ENCODE measurements around the gene ZNRF1. TPM values are rescaled to one million over a fixed set of nuclear protein-coding genes. Genes with fewer than 3 reads are reported as not detected.
A peak's percentile ranks its signal among the peaks of the same experiment; 100 is the strongest.
"Not testable (repeated sequence)": the region's sequence is repeated elsewhere in the genome, so short reads cannot be mapped to it uniquely, and the experiment has no call there.

ZNRF1 gene
- total RNA-seq, 4 donors from 2014 or later, result 18.2 to 28.3 (median 23.6) TPM

- no peak for DNase-seq (ENCODE audit: extremely low spot score)
- TF ChIP-seq POLR2AphosphoS5 (IDR thresholded peaks at IDR 0.05), result no peak
- no peak for TF ChIP-seq POLR2A (IDR thresholded peaks at IDR 0.05; ENCODE audit: low read depth)
- TF ChIP-seq EP300 (IDR thresholded peaks at IDR 0.05), result no peak
- TF ChIP-seq, protein P1, sequence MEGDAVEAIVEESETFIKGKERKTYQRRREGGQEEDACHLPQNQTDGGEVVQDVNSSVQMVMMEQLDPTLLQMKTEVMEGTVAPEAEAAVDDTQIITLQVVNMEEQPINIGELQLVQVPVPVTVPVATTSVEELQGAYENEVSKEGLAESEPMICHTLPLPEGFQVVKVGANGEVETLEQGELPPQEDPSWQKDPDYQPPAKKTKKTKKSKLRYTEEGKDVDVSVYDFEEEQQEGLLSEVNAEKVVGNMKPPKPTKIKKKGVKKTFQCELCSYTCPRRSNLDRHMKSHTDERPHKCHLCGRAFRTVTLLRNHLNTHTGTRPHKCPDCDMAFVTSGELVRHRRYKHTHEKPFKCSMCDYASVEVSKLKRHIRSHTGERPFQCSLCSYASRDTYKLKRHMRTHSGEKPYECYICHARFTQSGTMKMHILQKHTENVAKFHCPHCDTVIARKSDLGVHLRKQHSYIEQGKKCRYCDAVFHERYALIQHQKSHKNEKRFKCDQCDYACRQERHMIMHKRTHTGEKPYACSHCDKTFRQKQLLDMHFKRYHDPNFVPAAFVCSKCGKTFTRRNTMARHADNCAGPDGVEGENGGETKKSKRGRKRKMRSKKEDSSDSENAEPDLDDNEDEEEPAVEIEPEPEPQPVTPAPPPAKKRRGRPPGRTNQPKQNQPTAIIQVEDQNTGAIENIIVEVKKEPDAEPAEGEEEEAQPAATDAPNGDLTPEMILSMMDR (IDR thresholded peaks at IDR 0.05), result no peak
- no peaks in the 10 kb centered on the region for H3K27me3 ChIP-seq
- no peak overlapping the region for H3K4me3 ChIP-seq
- no peak overlapping the region for H3K27ac ChIP-seq (replicated peaks in 1 of 4)
- H3K4me1 ChIP-seq, result peaks cover 21 to 33% (median 30%) of the 10 kb centered on the region in 4 donors
- 71% methylated on average over 3 of the region's 3 CpGs for WGBS
- intact Hi-C loops (cut with DNase I), result no loop called here
- H3K9me3 ChIP-seq, result peaks cover 0 to 8% (median 2%) of the 10 kb centered on the region in 4 donors
- no peaks in the 10 kb centered on the region for H3K36me3 ChIP-seq
Observed at GRCh38 chr16:75024182-75024581, 25.4 kb downstream of the ZNRF1 start.

- 78% methylated on average over 4 of the region's 4 CpGs for WGBS
- H3K27ac ChIP-seq (replicated peaks in 1 of 4), result peak overlapping the region in 2 of 4 donors; percentile 74 to 82
Observed at GRCh38 chr16:75024594-75024993, 25.8 kb downstream of the ZNRF1 start.

DNA sequence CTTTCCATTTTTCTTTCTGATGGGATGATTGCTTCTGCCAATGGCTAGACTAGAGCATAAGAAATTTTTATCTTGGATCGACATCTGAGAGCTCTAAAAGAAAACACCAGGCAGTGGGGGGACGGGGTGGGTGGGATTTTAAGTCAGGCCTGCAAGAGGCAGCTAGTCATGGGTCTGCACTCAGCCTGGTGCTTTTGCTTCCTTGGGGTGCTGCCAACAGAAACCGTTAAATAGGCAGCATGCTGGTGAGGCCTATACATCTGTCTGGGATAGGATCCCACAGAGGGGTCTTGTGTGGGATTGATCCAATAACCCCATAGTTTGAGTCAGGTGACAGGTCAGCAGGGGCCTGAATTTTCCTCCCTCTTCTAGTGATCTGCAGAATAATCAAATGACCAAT is 26.9 kb downstream of the ZNRF1 start:
- Histone ChIP-seq H3K9me3 (peaks cover 0 to 8% (median 2%) of the 10 kb centered on the region in 4 donors), H3K4me3 (no peak overlapping the region), H3K36me3 (no peaks in the 10 kb centered on the region), H3K4me1 (peaks cover 21 to 34% (median 31%) of the 10 kb centered on the region in 4 donors), H3K27me3 (no peaks in the 10 kb centered on the region), H3K27ac (replicated peaks in 1 of 4) (peak overlapping the region; percentile 73 to 82 (median 78))
- DNase-seq (ENCODE audit: extremely low spot score), result no peak
- intact Hi-C loops (cut with DNase I), result no loop called here
- no peak for TF ChIP-seq EP300 (IDR thresholded peaks at IDR 0.05)
- no peak for TF ChIP-seq POLR2AphosphoS5 (IDR thresholded peaks at IDR 0.05)
- TF ChIP-seq, protein P1 (IDR thresholded peaks at IDR 0.05), result no peak
- no peak for TF ChIP-seq POLR2A (IDR thresholded peaks at IDR 0.05; ENCODE audit: low read depth)
- WGBS, result 43% methylated on average over 3 of the region's 3 CpGs

More at GRCh38 chr16:75024594-75024993, 25.8 kb downstream of the ZNRF1 start:
- Histone ChIP-seq H3K4me3 (no peak overlapping the region), H3K36me3 (no peaks in the 10 kb centered on the region), H3K27me3 (no peaks in the 10 kb centered on the region), H3K4me1 (peaks cover 21 to 32% (median 29%) of the 10 kb centered on the region in 4 donors), H3K9me3 (peaks cover 0 to 8% (median 2%) of the 10 kb centered on the region in 4 donors)
- TF ChIP-seq POLR2A (IDR thresholded peaks at IDR 0.05; ENCODE audit: low read depth), result no peak
- no peak for TF ChIP-seq EP300 (IDR thresholded peaks at IDR 0.05)
- TF ChIP-seq, protein P1 (IDR thresholded peaks at IDR 0.05), result no peak
- TF ChIP-seq POLR2AphosphoS5 (IDR thresholded peaks at IDR 0.05), result no peak
- no peak for DNase-seq (ENCODE audit: extremely low spot score)
- intact Hi-C loops (cut with DNase I), result no loop called here

DNA sequence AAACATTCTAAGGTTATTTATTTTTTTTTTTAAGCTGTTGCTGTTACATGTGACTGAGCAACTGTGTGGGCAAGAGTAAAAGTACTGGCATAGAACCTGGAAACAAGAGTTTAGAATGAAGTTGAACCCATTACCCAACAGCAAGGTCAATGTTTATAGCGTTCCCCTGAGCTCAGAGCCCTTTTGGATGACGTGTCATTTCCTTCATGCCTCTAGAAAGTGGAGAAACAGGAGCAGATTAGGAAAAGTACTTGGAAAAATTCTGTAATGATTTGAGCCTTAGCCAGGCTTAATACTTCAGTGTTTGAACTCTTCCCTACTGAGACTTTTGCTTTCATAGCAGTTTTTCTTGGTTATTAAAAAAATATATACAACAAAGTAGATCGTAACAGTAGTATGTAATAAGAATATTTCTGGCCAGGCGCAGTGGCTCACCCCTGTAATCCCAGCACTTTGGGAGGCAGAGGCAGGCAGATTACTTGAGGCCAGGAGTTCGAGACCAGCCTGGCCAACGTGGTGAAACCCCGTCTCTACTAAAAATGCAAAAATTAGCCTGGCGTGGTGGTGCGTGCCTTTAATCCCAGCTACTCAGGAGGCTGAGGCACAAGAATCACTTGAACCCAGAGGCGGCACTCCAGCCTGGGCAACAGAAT is 27.5 kb downstream of the ZNRF1 start:
- Histone ChIP-seq H3K4me1 (peaks cover 21 to 34% (median 31%) of the 10 kb centered on the region in 4 donors), H3K27ac (replicated peaks in 1 of 4) (peak overlapping the region; percentile 73 to 82 (median 78))
- H3K4me3 ChIP-seq; intact Hi-C loops (cut with DNase I); DNase-seq (ENCODE audit: extremely low spot score); H3K36me3 ChIP-seq; H3K27me3 ChIP-seq; H3K9me3 ChIP-seq: not testable (repeated sequence)
- TF ChIP-seq POLR2AphosphoS5 (IDR thresholded peaks at IDR 0.05), result peak; percentile 41 to 75
- WGBS, result 65% methylated on average over 10 of the region's 10 CpGs

DNA sequence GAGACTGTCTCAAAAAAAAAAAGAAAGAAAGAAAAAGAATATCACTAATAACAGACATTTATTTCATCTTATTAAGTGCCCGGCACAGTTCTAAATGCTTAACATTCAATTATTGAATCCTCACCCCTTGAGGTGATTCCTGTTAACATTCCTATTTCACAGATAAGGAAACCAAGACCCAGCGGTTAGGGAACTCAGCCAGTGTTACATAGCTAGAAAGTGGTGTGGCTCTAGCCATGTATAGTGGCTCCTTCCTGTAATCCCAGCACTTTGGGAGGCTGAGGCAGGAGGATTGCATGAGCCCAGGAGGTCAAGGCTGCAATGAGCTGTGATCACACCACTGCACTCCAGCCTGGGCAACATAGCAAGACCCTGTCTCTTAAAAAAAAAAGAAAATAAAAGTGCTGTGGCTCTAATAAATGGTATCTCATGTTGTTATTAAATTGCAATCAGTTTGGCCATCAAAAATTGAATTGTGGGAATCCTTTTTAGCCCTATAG is 28.1 kb downstream of the ZNRF1 start:
- TF ChIP-seq, protein P1 (IDR thresholded peaks at IDR 0.05), result no peak
- no peak for TF ChIP-seq POLR2A (IDR thresholded peaks at IDR 0.05; ENCODE audit: low read depth)
- TF ChIP-seq EP300 (IDR thresholded peaks at IDR 0.05), result no peak
- TF ChIP-seq POLR2AphosphoS5 (IDR thresholded peaks at IDR 0.05), result no peak
- 85% methylated on average over 2 of the region's 2 CpGs for WGBS
- peaks cover 21 to 34% (median 31%) of the 10 kb centered on the region in 4 donors for H3K4me1 ChIP-seq
- H3K4me3 ChIP-seq, result no peak overlapping the region
- intact Hi-C loops (cut with DNase I), result no loop called here
- H3K27me3 ChIP-seq, result no peaks in the 10 kb centered on the region
- no peaks in the 10 kb centered on the region for H3K9me3 ChIP-seq
- no peaks in the 10 kb centered on the region for H3K36me3 ChIP-seq
- no peak for DNase-seq (ENCODE audit: extremely low spot score)
- H3K27ac ChIP-seq (replicated peaks in 1 of 4), result peak overlapping the region; percentile 73 to 82 (median 78)
